H54 (cell line): ENCODE results near the gene RBBP4.
"Not testable (repeated sequence)": the region's sequence is repeated elsewhere in the genome, so short reads cannot be mapped to it uniquely, and the experiment has no call there.

Experiments used
- DNase-seq: peaks from one replicate; pipeline ENCODE4 v3.0.0; 2011; ENCODE audit warnings: low spot score, mixed read lengths; ENCODE audit not compliant: insufficient read length
- FAIRE-seq: peaks from 3 replicates; lab custom pipeline; 2011; peaks lifted over from hg19 to GRCh38; lab: Jason Lieb, UNC
- POLR2A ChIP-seq: IDR thresholded peaks from 2 replicates; pipeline ENCODE4 v1.6.1; 2011; ENCODE audit warnings: low read depth, mild to moderate bottlenecking, low read length

RBBP4 gene

GRCh38 chr1:32626176-32626575, 24.8 kb upstream of the RBBP4 start:
- DNase-seq: no peak
- TF ChIP-seq POLR2A: no peak
- FAIRE-seq: no peak

DNA sequence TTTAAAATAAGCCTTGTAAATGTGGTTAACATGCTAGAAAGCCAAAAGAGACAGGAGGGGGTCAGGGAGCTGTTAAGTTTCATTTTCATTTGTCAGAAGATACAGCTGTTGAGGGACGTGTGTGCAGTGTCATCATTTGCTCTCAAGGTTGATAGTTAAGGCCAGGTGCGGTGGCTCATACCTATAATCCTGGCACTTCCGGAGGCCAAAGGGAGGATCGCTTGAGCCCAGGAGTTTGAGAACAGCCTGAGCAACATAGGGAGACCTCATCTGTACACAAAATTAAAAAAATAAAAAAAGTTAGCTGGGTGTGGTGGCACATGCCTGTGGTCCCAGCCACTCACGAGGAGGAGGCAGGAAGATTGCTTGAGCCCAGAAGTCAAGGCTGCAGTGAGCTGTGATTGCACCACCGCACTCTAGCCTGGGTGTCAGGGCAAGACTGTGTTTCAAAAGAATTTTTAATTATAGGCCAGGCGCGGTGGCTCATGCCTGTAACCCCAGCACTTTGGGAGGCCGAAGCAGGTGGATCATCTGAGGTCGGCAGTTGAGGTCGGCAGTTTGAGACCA, 23.3 kb upstream of the RBBP4 start:
- TF ChIP-seq POLR2A: no peak
- DNase-seq: no peak
- no peak for FAIRE-seq

DNA sequence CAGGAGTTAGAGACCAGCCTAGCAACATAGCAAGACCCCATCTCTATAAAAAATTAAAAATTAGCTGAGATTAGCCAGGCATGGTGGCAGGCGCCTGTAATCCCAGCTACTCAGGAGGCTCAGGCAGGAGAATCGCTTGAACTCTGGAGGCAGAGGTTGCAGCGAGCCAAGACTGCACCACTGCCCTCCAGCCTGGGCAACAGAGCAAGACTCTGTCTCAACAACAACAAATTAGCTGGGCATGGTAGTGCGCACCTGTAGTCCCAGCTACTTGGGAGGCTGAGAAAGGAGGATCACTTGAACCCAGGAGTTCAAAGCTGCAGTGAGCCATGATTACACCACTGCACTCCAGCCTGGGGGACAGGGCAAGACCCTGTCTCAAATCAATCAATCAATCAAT, 20.8 kb upstream of the RBBP4 start:
- DNase-seq, FAIRE-seq: not testable (repeated sequence)

- TF ChIP-seq POLR2A: no peak
- DNase-seq (no peak), FAIRE-seq (no peak)
Observed at GRCh38 chr1:32632829-32633228, 18.2 kb upstream of the RBBP4 start.

DNA sequence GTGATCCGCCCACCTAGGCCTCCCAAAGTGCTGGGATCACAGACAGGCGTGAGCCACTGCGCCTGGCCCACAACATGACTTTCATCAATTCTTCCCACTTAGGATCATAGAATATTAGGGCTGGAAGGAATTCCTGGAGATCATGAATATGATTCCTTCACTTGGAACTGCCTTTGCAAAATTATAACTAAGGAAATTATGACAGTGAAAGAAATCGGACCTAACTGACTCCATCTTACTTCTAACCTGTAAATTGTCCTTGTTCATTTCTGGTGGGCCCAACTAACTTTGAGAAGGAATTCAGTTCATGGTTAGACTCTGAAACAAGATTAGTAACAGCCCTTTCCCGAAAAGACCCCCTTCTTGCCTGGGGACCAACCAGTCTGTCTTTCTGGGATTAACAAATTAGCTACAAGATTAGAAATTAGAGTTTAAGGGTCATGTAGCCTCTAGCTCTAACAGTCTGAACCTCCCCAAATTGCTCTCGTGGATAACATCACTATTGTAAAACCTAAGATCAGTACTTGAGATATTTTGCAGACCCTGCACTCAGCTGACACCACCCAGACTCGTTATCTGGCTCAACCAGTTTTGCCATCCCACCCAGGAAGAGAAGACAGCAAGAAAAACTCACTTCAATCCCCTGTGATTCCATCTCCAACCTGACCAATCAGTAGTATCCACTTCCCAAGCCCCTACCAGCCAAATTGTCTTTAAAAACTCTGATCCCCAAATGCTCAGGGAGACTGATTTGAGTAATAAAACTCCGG, 15.3 kb upstream of the RBBP4 start:
- FAIRE-seq (no peak), DNase-seq (no peak)
- TF ChIP-seq POLR2A: no peak

DNA sequence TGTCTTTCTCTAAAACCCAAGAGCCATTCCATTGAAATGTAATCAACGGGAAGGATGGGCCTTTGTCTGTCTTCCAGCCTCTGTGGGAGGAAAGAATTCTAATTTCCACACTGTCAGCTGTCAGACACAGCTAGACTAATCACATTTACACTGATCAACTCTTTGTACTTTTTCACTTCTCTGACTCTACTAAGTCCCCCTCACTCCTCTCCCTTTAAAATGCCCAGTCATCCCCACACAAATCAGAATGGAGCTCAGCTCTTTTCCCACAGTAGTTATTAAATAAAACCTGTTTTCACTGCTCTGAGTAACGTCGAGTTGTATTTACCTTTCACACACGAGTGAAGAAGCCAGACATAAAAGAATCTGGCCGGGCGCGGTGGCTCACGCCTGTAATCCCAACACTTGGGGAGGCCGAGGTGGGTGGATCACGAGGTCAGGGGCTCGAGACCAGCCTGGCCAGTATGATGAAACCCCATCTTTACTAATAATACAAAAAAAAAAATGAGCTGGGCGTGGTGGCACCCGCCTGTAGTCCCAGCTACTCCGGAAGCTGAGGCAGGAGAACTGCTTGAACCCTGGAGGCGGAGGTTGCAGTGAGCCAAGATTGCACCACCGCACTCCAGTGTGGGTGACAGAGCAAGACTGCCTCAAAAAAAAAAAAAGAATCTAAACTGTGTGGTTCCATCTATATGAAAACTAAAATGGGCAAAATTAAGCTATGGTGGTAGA, 13.9 kb upstream of the RBBP4 start:
- no peak for TF ChIP-seq POLR2A
- FAIRE-seq (no peak), DNase-seq (no peak)

GRCh38 chr1:32639489-32640075, 11.4 kb upstream of the RBBP4 start:
- TF ChIP-seq POLR2A: no peak
- no peak for DNase-seq
- no peak for FAIRE-seq

GRCh38 chr1:32642292-32642827, 8.6 kb upstream of the RBBP4 start:
- FAIRE-seq, DNase-seq: not testable (repeated sequence)

DNA sequence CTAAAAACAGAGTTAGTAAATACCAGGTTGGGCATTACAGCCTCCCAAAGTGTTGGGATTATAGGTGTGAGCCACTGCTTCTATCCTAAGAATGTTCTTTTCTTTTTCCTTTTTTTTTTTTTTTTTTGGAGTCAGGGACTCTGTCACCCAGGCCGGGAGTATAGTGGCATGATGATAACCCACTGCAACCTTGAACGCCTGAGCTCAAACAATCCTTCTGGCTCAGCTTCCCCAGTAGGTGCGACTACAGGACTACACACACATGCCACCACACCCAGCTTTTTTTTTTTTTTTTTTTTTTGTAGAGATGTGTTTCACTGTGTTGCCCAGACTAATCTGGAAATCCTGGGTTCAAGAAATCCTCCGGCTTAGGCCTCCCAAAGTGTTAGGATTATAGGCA, 6.6 kb upstream of the RBBP4 start:
- no peak for FAIRE-seq
- no peak for TF ChIP-seq POLR2A
- no peak for DNase-seq

DNA sequence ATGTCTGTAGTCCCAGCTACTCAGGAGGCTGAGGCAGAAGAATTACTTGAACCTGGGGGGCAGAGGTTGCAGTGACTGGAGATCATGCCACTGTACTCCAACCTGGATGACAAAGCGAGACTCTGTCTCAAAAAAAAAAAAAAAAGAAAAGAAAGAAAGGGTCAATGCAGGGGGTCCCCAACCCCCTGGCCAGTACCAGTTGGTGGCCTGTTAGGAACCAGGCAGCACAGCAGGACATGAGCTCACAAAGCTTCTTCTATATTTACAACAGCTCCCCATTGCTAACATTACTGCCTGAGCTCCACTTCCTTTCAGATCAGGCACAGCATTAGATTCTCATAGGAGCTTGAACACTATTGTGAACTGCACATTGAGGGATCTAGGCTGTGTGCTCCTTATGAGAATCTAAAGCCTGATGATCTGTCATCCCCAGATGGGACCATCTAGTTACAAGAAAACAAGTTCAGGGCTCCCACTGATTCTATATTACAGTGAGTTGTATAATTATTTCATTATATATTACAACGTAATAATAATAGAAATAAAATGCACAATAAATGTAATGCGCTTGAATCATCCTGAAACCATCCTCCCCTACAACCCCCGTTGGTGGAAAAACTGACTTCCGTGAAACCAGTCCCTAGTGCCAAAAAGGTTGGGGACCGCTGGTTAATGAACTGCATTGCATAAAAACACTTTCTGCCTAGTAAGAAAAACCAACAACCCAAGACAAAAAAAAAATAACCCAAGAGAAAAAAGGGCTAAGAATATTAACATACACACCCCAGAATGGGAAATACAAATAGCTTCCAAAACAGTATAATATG, 3.5 kb upstream of the RBBP4 start:
- DNase-seq (no peak), FAIRE-seq (no peak)
- TF ChIP-seq POLR2A: no peak

- peak; percentile 61 for TF ChIP-seq POLR2A
- FAIRE-seq (peak; percentile 93), DNase-seq (peak; percentile 85)
Observed at GRCh38 chr1:32650248-32650751, 708 bp upstream of the RBBP4 start, which contains the start of gene ZBTB8OS. Gene ZBTB8OS (minus strand): TSS chr1:32650550. CDS start chr1:32650529, 21 bp downstream.

DNA sequence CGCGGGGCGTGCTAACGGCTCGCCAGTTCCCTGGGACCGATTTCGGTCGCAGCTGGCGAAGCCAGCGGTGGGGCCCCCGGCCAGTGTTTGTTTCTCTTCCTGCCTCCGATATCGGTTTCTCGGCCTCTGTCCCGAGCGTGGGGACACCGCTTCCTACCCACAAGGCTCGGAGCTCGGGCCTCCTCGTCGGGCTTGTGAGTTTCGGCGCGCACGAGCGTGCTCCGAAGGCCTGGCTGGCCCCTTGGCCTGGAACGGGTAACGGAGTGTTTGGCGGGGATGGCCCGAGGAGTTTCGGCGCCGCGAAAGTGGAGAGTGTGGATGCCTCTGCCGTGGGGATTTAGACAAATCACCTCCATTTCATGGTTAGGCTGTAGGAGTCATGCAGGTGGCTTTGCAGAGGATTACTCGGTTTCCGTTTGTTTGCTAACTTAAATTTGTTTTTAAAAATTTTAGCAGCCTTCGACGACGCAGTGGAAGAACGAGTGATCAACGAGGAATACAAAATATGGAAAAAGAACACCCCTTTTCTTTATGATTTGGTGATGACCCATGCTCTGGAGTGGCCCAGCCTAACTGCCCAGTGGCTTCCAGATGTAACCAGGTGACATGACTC, 559 bp downstream of the RBBP4 start:
- FAIRE-seq (no peak), DNase-seq (peak; percentile 41)
- TF ChIP-seq POLR2A: no peak
